ENCODE results near the gene LRRC17.

The LRRC17 gene

DNA sequence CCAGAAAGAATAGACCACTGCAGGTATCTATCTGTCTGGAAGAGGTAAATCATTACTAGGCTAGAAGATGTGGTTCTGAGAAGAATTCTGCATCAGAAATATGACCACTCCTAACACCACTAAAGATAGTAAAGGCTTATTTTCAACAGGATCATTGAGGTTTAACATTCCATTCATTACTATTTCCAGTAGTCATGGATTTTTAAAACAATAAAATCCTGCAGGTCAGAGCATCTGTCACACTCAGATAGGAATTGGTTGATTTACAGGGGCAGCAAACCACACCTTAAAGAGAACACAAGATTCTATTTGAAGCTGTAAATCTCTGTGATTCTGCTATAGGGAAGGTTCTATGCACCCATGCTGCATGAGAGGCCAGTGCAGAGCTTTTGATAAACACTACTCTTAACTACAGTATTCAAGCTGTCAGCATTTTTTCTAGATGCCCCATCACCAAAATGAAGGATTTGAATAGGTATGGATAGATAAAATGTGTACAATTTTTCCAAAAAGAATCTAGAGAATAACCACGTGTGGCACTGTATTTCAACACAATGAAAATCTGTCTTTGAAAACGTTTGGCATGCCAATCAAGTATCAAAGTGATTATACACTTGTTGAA lies 14.6 kb downstream of the LRRC17 start:
- H4K20me1 ChIP-seq (ENCODE audit: insufficient read depth, low read length): no peaks in the 10 kb centered on the region
- no peaks in the 10 kb centered on the region for H3K79me2 ChIP-seq (ENCODE audit: insufficient read depth, low read length)
- no peak for DNase-seq
- H3K4me1 ChIP-seq (ENCODE audit: insufficient read depth, low read length): no peaks in the 10 kb centered on the region
- no peak overlapping the region for H3K9ac ChIP-seq (ENCODE audit: low read depth, low read length)
- no peak for TF ChIP-seq EZH2 (IDR thresholded peaks at IDR 0.05; ENCODE audit: borderline replicate concordance, low read depth, low read length, severe bottlenecking)
- TF ChIP-seq, protein P1, sequence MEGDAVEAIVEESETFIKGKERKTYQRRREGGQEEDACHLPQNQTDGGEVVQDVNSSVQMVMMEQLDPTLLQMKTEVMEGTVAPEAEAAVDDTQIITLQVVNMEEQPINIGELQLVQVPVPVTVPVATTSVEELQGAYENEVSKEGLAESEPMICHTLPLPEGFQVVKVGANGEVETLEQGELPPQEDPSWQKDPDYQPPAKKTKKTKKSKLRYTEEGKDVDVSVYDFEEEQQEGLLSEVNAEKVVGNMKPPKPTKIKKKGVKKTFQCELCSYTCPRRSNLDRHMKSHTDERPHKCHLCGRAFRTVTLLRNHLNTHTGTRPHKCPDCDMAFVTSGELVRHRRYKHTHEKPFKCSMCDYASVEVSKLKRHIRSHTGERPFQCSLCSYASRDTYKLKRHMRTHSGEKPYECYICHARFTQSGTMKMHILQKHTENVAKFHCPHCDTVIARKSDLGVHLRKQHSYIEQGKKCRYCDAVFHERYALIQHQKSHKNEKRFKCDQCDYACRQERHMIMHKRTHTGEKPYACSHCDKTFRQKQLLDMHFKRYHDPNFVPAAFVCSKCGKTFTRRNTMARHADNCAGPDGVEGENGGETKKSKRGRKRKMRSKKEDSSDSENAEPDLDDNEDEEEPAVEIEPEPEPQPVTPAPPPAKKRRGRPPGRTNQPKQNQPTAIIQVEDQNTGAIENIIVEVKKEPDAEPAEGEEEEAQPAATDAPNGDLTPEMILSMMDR (IDR thresholded peaks at IDR 0.05; ENCODE audit: borderline replicate concordance, extremely low read depth, low read length, poor library complexity, severe bottlenecking): no peak
- H3K36me3 ChIP-seq (ENCODE audit: insufficient read depth, low read length): no peaks in the 10 kb centered on the region
- H3K27me3 ChIP-seq (ENCODE audit: insufficient read depth, low read length, poor library complexity): no peaks in the 10 kb centered on the region
- H2AFZ ChIP-seq (ENCODE audit: low read depth, low read length): no peak overlapping the region
- no peak overlapping the region for H3K4me2 ChIP-seq (ENCODE audit: insufficient read depth, low read length)
- no peak for ATAC-seq (ENCODE audit: insufficient read depth, low read depth)
- no peak overlapping the region for H3K27ac ChIP-seq (ENCODE audit: low read length)
- no peak overlapping the region for H3K4me3 ChIP-seq (ENCODE audit: low read depth in 1 of 2, low read length in 2 of 2)
- no peaks in the 10 kb centered on the region for H3K9me3 ChIP-seq (ENCODE audit: insufficient read depth, low read length, severe bottlenecking)

DNA sequence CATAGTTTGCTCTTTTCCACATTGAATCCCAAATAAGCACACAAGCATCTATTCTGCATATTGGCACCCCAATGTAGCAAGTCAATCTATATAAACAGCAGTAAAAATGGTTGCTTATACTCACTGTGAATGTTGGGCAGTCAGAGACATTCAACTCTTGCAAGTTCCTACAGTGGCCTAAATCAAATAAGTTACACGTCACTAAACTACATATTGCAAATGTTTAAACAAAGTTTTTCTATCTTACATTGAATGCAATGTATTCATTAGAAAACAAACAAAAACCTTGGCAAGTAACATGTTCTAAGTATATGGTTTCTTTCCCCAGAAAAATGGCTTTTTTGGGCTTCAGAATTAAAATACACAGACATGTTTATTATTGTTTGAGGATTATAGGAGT lies 19.0 kb downstream of the LRRC17 start:
- Histone ChIP-seq H3K27ac (ENCODE audit: low read length) (no peak overlapping the region), H3K4me2 (ENCODE audit: insufficient read depth, low read length) (no peak overlapping the region), H2AFZ (ENCODE audit: low read depth, low read length) (no peak overlapping the region), H4K20me1 (ENCODE audit: insufficient read depth, low read length) (no peaks in the 10 kb centered on the region), H3K27me3 (ENCODE audit: insufficient read depth, low read length, poor library complexity) (no peaks in the 10 kb centered on the region), H3K4me3 (ENCODE audit: low read depth in 1 of 2, low read length in 2 of 2) (no peak overlapping the region), H3K4me1 (ENCODE audit: insufficient read depth, low read length) (no peaks in the 10 kb centered on the region), H3K9me3 (ENCODE audit: insufficient read depth, low read length, severe bottlenecking) (no peaks in the 10 kb centered on the region), H3K9ac (ENCODE audit: low read depth, low read length) (no peak overlapping the region), H3K36me3 (ENCODE audit: insufficient read depth, low read length) (no peaks in the 10 kb centered on the region), H3K79me2 (ENCODE audit: insufficient read depth, low read length) (no peaks in the 10 kb centered on the region)
- DNase-seq (no peak), ATAC-seq (ENCODE audit: insufficient read depth, low read depth) (no peak)
- TF ChIP-seq EZH2 (IDR thresholded peaks at IDR 0.05; ENCODE audit: borderline replicate concordance, low read depth, low read length, severe bottlenecking): no peak
- TF ChIP-seq, protein P1 (IDR thresholded peaks at IDR 0.05; ENCODE audit: borderline replicate concordance, extremely low read depth, low read length, poor library complexity, severe bottlenecking): no peak

DNA sequence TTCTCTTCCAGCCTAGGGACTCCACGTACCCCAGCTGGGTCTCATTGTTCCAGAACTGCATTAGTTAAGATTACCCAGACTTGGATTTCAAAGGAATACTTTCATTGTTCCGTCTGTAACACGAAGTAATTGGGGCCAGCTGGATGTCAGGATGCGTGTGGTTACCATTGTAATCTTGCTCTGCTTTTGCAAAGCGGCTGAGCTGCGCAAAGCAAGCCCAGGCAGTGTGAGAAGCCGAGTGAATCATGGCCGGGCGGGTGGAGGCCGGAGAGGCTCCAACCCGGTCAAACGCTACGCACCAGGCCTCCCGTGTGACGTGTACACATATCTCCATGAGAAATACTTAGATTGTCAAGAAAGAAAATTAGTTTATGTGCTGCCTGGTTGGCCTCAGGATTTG lies 21.0 kb downstream of the LRRC17 start:
- Histone ChIP-seq H3K4me2 (ENCODE audit: insufficient read depth, low read length) (no peak overlapping the region), H4K20me1 (ENCODE audit: insufficient read depth, low read length) (no peaks in the 10 kb centered on the region), H3K9ac (ENCODE audit: low read depth, low read length) (no peak overlapping the region), H3K4me1 (ENCODE audit: insufficient read depth, low read length) (no peaks in the 10 kb centered on the region), H3K4me3 (ENCODE audit: low read depth in 1 of 2, low read length in 2 of 2) (no peak overlapping the region), H3K27me3 (ENCODE audit: insufficient read depth, low read length, poor library complexity) (no peaks in the 10 kb centered on the region), H3K9me3 (ENCODE audit: insufficient read depth, low read length, severe bottlenecking) (no peaks in the 10 kb centered on the region), H2AFZ (ENCODE audit: low read depth, low read length) (no peak overlapping the region), H3K27ac (ENCODE audit: low read length) (no peak overlapping the region), H3K36me3 (ENCODE audit: insufficient read depth, low read length) (no peaks in the 10 kb centered on the region), H3K79me2 (ENCODE audit: insufficient read depth, low read length) (no peaks in the 10 kb centered on the region)
- DNase-seq (no peak), ATAC-seq (ENCODE audit: insufficient read depth, low read depth) (no peak)
- no peak for TF ChIP-seq EZH2 (IDR thresholded peaks at IDR 0.05; ENCODE audit: borderline replicate concordance, low read depth, low read length, severe bottlenecking)
- TF ChIP-seq, protein P1 (IDR thresholded peaks at IDR 0.05; ENCODE audit: borderline replicate concordance, extremely low read depth, low read length, poor library complexity, severe bottlenecking): no peak
